ENCODE data around the gene ARHGAP15.
A peak's percentile ranks its signal among the peaks of the same experiment; 100 is the strongest.

Gene ARHGAP15

DNA sequence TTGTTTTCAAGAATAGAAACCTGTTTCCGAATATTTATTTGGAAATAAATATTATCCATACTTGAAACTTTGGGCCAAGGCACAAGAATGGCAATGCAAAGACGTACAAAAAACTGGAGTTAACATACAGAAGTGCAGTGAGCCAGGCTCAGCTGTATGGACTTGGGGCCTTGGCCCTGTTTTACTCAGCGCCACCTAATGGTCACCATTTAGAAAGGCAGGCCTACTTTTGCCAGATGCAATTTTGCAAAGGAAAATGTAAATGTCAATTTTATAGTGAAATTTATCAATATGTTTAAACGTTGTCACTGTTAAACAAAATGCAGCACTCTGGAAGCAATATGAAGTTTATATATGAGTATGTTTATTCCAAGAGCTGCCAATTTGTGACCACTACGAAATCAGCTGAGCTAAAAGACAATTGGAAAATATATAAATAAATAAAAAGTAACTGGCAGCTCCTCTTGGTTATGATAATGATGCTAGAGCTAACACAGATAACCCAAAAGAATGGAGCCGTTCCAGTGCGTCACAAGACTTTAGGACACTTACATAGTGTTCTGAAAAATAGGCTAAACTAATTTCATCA, 155.0 kb downstream of the ARHGAP15 start:
- DNase-seq (ENCODE audit: low read depth in 1 of 2, low spot score in 1 of 2): peak; percentile 41 to 52
- Histone ChIP-seq H3K27me3 (ENCODE audit: insufficient read depth, poor library complexity, severe bottlenecking) (no peaks in the 10 kb centered on the region), H3K4me3 (replicated peaks; ENCODE audit: insufficient read depth, low read length) (no peak overlapping the region), H3K27ac (replicated peaks) (no peak overlapping the region)
- TF ChIP-seq GABPA (IDR thresholded peaks at IDR 0.05; ENCODE audit: low read depth): no peak
- peak; percentile 76 for TF ChIP-seq CTCF (IDR thresholded peaks at IDR 0.05; ENCODE audit: insufficient read depth, low read length)

DNA sequence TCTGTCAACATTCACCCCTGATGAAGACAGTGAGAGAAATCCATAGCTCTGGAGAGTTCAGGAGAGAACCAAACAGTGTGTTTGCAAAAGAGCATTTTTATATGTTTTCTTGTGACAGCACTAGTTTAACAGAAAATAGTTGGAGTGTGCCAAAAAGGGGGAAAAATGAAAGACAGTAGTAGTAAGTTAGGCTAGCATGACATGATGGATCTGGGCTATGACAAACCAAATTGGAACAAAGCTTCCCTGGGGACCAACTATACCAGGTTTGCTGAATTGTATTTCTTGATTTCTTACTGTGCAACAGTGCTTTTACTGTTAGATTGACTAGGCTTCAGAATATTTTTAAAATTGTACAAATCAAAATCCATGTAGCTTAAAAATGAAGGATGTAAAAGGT, 159.8 kb downstream of the ARHGAP15 start:
- Histone ChIP-seq H3K27ac (replicated peaks) (no peak overlapping the region), H3K27me3 (ENCODE audit: insufficient read depth, poor library complexity, severe bottlenecking) (no peaks in the 10 kb centered on the region), H3K4me3 (replicated peaks; ENCODE audit: insufficient read depth, low read length) (no peak overlapping the region)
- TF ChIP-seq, protein P1, sequence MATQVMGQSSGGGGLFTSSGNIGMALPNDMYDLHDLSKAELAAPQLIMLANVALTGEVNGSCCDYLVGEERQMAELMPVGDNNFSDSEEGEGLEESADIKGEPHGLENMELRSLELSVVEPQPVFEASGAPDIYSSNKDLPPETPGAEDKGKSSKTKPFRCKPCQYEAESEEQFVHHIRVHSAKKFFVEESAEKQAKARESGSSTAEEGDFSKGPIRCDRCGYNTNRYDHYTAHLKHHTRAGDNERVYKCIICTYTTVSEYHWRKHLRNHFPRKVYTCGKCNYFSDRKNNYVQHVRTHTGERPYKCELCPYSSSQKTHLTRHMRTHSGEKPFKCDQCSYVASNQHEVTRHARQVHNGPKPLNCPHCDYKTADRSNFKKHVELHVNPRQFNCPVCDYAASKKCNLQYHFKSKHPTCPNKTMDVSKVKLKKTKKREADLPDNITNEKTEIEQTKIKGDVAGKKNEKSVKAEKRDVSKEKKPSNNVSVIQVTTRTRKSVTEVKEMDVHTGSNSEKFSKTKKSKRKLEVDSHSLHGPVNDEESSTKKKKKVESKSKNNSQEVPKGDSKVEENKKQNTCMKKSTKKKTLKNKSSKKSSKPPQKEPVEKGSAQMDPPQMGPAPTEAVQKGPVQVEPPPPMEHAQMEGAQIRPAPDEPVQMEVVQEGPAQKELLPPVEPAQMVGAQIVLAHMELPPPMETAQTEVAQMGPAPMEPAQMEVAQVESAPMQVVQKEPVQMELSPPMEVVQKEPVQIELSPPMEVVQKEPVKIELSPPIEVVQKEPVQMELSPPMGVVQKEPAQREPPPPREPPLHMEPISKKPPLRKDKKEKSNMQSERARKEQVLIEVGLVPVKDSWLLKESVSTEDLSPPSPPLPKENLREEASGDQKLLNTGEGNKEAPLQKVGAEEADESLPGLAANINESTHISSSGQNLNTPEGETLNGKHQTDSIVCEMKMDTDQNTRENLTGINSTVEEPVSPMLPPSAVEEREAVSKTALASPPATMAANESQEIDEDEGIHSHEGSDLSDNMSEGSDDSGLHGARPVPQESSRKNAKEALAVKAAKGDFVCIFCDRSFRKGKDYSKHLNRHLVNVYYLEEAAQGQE (IDR thresholded peaks at IDR 0.05; ENCODE audit: insufficient replicate concordance, low read depth): no peak
- TF ChIP-seq POLR2AphosphoS5 (IDR thresholded peaks at IDR 0.05; ENCODE audit: low read depth) (no peak), GABPA (IDR thresholded peaks at IDR 0.05; ENCODE audit: low read depth) (no peak), CTCF (IDR thresholded peaks at IDR 0.05; ENCODE audit: insufficient read depth, low read length) (no peak), SPI1 (IDR thresholded peaks at IDR 0.05; ENCODE audit: borderline replicate concordance, low read depth) (no peak)
- no peak for DNase-seq (ENCODE audit: low read depth in 1 of 2, low spot score in 1 of 2)

GRCh38 chr2:143290221-143290620, 161.0 kb downstream of the ARHGAP15 start:
- DNase-seq (ENCODE audit: low read depth in 1 of 2, low spot score in 1 of 2): no peak
- H3K27ac ChIP-seq (replicated peaks): no peak overlapping the region
- H3K27me3 ChIP-seq (ENCODE audit: insufficient read depth, poor library complexity, severe bottlenecking): no peaks in the 10 kb centered on the region
- no peak overlapping the region for H3K4me3 ChIP-seq (replicated peaks; ENCODE audit: insufficient read depth, low read length)
- no peak for TF ChIP-seq SPI1 (IDR thresholded peaks at IDR 0.05; ENCODE audit: borderline replicate concordance, low read depth)
- TF ChIP-seq POLR2AphosphoS5 (IDR thresholded peaks at IDR 0.05; ENCODE audit: low read depth): no peak
- no peak for TF ChIP-seq CTCF (IDR thresholded peaks at IDR 0.05; ENCODE audit: insufficient read depth, low read length)
- no peak for TF ChIP-seq GABPA (IDR thresholded peaks at IDR 0.05; ENCODE audit: low read depth)
- TF ChIP-seq, protein P1 (IDR thresholded peaks at IDR 0.05; ENCODE audit: insufficient replicate concordance, low read depth): no peak

- Histone ChIP-seq H3K27ac (replicated peaks) (no peak overlapping the region), H3K4me3 (replicated peaks; ENCODE audit: insufficient read depth, low read length) (no peak overlapping the region), H3K27me3 (ENCODE audit: insufficient read depth, poor library complexity, severe bottlenecking) (no peaks in the 10 kb centered on the region)
- no peak for DNase-seq (ENCODE audit: low read depth in 1 of 2, low spot score in 1 of 2)
- TF ChIP-seq, protein P1 (IDR thresholded peaks at IDR 0.05; ENCODE audit: insufficient replicate concordance, low read depth): no peak
- TF ChIP-seq POLR2AphosphoS5 (IDR thresholded peaks at IDR 0.05; ENCODE audit: low read depth): no peak
- TF ChIP-seq SPI1 (IDR thresholded peaks at IDR 0.05; ENCODE audit: borderline replicate concordance, low read depth): no peak
- no peak for TF ChIP-seq GABPA (IDR thresholded peaks at IDR 0.05; ENCODE audit: low read depth)
- no peak for TF ChIP-seq CTCF (IDR thresholded peaks at IDR 0.05; ENCODE audit: insufficient read depth, low read length)
These were observed 164.8 kb downstream of the ARHGAP15 start for GRCh38 chr2:143294068-143294467.

Data from HL-60 (cell line).